Amniotic stem cell (primary cell): Measurements from ENCODE around the gene SMARCAD1.

Experiments used
- DNase-seq: peaks from one replicate; lab custom pipeline; 2025; lab: John Stamatoyannopoulos, UW

Gene SMARCAD1

GRCh38 chr4:94228493-94229216 is 21.0 kb downstream of the SMARCAD1 start:
- DNase-seq = no peak

GRCh38 chr4:94232519-94232918 is 24.9 kb downstream of the SMARCAD1 start:
- no peak for DNase-seq

DNA sequence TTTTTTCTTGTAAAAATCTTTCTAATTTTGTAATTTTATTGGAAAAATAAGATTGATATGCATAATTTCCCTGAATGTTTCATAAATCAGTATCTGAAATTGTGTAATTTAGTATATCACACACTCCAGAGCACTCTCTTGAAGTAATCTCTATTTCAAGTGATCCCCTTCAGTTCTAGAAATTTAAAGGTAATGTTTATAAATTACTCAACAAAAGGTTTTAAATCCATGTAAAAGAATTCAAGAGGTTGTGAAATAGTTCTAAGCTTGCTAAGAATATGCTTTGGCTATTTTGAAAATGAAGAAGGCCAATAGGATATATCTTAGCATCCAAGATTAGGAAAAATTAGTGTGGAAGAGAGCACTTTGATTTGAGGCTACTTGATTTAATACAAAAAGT is 28.2 kb downstream of the SMARCAD1 start:
- no peak for DNase-seq

- no peak for DNase-seq
Measured at GRCh38 chr4:94237271-94237670, 29.6 kb downstream of the SMARCAD1 start.

GRCh38 chr4:94238160-94238559 is 30.5 kb downstream of the SMARCAD1 start:
- no peak for DNase-seq

DNA sequence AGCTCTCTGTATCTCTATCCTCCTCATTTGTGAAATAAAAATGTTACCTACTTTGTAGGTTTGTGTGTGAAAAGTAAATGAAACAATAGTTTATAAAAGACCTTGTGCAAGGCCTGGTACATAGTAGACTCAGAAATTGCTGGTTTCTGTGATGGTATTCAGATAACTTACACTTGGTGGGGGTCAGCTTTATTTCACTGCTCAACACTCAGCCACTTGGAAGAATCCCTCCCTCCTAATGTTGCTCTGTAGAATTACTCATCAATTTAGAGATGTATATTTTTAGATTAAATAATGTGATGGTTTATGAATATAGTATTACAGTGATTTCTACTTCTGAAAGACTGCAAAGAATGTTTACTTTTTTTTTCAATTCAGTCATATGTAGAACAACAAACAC is 32.7 kb downstream of the SMARCAD1 start:
- DNase-seq = no peak

GRCh38 chr4:94244087-94244828 is 36.6 kb downstream of the SMARCAD1 start:
- no peak for DNase-seq

GRCh38 chr4:94244829-94245185 is 37.1 kb downstream of the SMARCAD1 start:
- no peak for DNase-seq

DNA sequence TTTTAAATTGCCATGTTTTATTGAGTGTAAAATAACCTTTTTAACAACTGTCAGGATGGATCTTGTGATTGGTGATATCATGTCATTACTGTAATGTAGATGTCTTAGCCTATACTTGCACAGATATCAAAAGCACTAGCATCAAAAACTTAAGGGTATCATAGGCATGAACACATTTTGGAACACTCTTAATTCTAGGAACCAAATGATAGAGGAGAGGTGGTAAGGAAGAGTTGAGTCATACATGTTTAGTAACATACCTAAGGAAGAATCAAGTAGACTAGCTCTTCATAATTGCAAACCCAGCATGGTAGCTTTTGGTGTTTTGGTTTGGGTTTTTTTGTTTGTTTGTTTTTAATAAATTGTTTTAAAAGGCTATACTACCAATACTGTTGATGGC is 43.4 kb downstream of the SMARCAD1 start:
- no peak for DNase-seq

DNA sequence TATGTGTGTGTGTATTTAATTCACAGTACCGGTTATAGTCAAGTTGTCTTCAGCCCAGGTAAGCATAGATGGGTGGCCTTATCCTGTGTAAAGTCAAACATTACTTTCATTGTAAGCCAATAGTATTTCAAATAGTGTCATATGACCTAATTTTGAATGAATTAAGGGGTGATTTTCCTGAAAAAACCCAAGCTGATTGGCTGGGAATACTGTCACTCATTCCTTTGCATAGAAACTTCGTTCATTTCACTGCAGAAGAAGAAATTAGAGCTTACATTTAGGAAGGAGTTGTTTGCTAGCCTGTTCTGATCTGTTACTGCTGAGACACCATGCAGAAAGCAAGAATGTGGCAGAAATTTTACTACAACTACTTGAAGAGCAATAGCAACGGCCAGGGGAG is 45.4 kb downstream of the SMARCAD1 start:
- DNase-seq = no peak

- DNase-seq = no peak
Measured at GRCh38 chr4:94256144-94256783, 48.6 kb downstream of the SMARCAD1 start.

DNA sequence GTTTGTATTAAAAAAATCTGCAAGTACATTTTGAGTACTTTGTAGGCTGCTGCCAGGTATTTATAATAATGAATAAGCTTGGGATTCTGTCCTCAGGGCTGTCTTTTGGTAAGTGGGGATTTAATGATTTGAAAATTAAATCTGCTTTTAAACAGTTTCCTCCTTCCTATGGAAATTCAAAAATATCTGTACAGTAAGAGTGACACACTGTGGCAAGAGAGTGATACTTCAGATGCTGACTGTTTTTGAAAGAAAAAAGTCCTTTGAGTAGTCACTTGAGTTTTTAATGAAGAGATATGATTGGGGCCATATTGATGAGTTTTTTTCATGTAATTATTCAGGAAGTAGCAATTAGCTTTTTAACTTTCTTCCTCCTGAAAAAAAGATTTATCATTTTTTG is 49.2 kb downstream of the SMARCAD1 start:
- no peak for DNase-seq

- DNase-seq = no peak
Measured at GRCh38 chr4:94262163-94263016, 54.7 kb downstream of the SMARCAD1 start.

DNA sequence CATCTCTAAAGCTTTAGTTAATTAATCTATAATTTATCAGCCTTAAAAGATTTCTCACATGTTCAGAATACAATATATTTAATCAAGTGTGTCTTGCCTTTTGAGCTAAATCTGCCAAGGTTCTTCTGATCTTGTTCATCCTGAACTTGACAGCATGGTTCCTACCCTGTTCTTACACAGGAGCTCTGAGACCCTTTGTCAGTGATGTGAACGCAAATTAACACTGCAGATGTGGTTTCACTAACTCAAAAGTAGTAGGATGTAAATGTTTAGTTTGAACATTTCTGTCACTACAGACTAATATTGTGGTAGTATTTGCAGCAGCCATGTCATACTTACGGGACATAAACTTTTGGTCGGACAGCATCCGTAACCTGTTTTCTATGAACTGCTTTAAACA is 59.4 kb downstream of the SMARCAD1 start:
- no peak for DNase-seq

- DNase-seq = no peak
Measured at GRCh38 chr4:94271248-94271647, 63.6 kb downstream of the SMARCAD1 start.

- DNase-seq = peak; percentile 53
Measured at GRCh38 chr4:94274912-94275311, 67.2 kb downstream of the SMARCAD1 start.

DNA sequence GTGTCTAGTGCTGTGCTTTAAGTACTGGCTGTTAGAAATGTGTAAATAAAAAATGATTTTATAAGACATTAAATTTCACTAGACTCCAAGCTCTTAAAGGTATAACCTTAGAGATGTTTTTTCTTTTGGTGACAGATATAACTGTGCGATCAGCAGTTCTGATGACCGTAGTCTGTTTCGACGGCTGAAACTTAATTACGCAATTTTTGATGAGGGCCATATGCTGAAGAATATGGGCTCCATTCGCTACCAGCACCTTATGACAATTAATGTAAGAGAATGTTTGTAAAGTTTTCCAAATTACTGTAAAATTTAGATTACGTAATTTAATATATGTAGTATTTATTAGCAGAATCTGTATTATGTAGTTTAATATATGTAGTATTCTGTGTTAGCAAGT is 68.5 kb downstream of the SMARCAD1 start:
- DNase-seq = no peak

DNA sequence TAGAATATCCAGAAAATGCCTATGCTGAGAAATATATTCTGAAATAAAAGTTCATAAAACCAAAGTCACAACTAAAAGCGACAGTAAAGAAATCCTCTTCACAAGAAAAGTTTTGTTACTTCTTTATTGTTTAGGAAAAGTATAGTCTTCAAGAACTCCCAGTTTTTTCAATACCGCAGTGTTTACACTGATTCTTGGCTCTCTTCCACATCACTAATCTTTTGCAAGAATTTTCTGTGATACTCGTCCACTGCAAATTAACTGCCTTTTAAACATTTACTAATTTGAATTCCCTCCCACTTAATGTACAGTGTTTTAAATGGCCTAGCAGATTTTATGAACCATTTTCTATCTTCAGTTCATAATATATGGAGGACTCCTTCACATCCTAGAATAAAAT is 69.9 kb downstream of the SMARCAD1 start:
- DNase-seq = no peak

DNA sequence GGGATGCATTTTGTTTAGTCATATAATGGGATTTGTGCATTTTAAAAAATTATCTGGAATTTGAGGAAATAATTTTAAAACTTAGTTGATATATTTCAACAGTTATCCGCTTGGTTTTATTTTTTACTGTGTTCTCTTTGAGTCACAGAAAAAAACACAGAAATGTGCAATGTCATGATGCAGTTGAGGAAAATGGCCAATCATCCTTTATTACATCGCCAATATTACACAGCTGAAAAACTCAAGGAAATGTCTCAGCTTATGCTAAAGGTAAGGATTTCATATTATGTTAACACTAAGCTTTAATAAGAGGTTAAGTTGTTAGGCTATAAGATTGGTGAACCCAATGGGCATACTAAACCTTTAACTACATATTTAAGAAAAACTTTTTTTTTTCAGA is 71.1 kb downstream of the SMARCAD1 start:
- no peak for DNase-seq

GRCh38 chr4:94284889-94285288 is 77.2 kb downstream of the SMARCAD1 start:
- no peak for DNase-seq

- no peak for DNase-seq
Measured at GRCh38 chr4:94285666-94286065, 78.0 kb downstream of the SMARCAD1 start.

DNA sequence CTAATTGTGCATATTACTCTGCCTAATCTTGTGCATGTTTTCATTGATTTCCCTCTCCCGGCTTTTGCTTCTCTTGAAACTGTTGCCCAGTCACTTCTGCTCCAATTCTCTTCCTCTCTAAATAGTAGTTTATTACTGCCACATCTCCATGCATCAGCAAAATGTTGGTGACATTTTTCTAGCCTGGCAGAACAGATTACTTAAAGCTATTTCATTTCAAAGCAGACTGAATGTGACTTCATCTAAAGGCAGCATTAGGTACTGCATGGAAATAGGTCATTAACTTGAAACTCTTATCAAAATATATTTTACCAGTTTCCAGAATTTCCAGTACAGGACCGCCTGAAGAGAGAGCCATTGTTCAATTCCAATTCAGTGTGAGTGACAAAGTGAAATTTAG is 82.6 kb downstream of the SMARCAD1 start:
- DNase-seq = no peak
